Thyroid gland (tissue), 4 donors: ENCODE measurements around the gene TUBG1. TPM values are rescaled to one million over a fixed set of nuclear protein-coding genes. Genes with fewer than 3 reads are reported as not detected.

Experiments
- DNase-seq, 2 donors: peaks; one replicate each; pipeline ENCODE4 v3.0.0-alpha.2; 2019
- H3K27ac ChIP-seq, 3 donors: fragments of 200-600 bp; sonication (generic); 1 replicate in 2 of 3; 2 replicates in 1 of 3; pipeline ENCODE4 v1.5.1; 2016 to 2019; ENCODE audit warnings: mild to moderate bottlenecking in 1 of 3, moderate library complexity in 1 of 3
- H3K27me3 ChIP-seq: fragments of 200-600 bp; sonication (generic); one replicate; pipeline ENCODE4 v1.5.1; 2019
- H3K36me3 ChIP-seq, 2 donors: fragments of 200-600 bp; sonication (generic); one replicate each; pipeline ENCODE4 v1.5.1; 2016 to 2019
- H3K4me1 ChIP-seq, 2 donors: fragments of 200-600 bp; sonication (generic); one replicate each; pipeline ENCODE4 v1.5.1; 2017 to 2019
- H3K4me3 ChIP-seq, 3 donors: fragments of 200-600 bp; sonication (generic); replicated peaks in 1 of 3; 1 replicate in 2 of 3; 2 replicates in 1 of 3; pipeline ENCODE4 v1.5.1; 2016; ENCODE audit warnings: mild to moderate bottlenecking in 1 of 3
- H3K9me3 ChIP-seq: fragments of 200-600 bp; sonication (generic); one replicate; pipeline ENCODE4 v1.5.1; 2017
- POLR2A ChIP-seq, 2 donors: fragments of 450-650 bp; IDR thresholded peaks; one replicate each; pipeline ENCODE4 v1.6.1; 2017; ENCODE audit warnings: antibody characterized with exemption in 2 of 2, mild to moderate bottlenecking in 2 of 2, moderate library complexity in 1 of 2
- WGBS, 2 donors: methylation state at CpG; one replicate each; pipeline ENCODE4 v1.1.5; 2017; 5-methylcytosine and 5-hydroxymethylcytosine counted together
- intact Hi-C: fragments of 100-400 bp; cut with DNase I; formaldehyde crosslinking; loops from one replicate; pipeline ENCODE4 v1.15.1; 2023
- total RNA-seq, 4 donors: library from RNA; depleted of rRNA; stranded (reverse); fragments of >200 nt; gene quantifications; one replicate each; pipeline ENCODE4 v1.2.3, GENCODE V29; 2016
- TF ChIP-seq, protein P1 (sequence below), 6 experiments: fragments of 200-600 bp in 3 of 6; fragments of 450-650 bp in 3 of 6; sonication (generic) in 3 of 6; IDR thresholded peaks; one replicate each; pipeline ENCODE4 v1.5.1; 2016 to 2019; ENCODE audit warnings: antibody characterized with exemption in 6 of 6, mild to moderate bottlenecking in 2 of 6, inconsistent platforms in 1 of 6, moderate library complexity in 1 of 6

The TUBG1 gene
- total RNA-seq, 4 donors from 2014 or later = 17.1 to 45.6 (median 31.7) TPM

DNA sequence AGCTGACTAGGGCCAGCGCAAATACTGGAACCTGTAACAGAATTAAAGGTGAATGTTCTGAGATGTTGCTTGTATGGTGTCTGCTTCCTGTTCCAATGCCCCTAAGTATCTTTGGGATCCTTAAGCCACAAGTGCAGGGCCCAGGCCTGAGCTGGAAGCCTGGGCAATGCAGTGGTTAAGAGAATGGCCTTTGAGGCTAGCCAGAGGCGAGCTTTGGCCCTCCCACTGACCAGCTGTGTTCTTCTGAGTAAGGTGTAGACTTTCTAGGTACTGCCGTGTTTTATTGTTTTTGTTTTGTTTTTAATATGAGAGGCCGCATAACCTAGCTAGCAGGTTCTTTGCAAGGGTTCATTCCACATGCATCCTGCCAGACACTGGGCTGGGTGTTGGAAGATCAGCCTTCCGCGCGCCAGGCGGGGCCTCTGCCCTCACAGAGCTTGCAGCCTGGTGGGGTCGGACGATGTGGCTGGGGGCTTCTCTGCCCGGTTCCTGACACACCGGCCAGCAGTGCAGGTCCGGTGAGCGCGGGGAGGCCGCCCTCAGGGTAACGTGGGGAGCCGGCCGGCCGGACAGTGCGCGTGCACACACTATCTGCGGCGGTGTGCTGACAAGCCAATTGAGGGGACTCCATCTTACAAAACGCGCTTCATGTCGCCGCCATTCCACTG lies 43.1 kb upstream of the TUBG1 start:
- TF ChIP-seq, protein P1, sequence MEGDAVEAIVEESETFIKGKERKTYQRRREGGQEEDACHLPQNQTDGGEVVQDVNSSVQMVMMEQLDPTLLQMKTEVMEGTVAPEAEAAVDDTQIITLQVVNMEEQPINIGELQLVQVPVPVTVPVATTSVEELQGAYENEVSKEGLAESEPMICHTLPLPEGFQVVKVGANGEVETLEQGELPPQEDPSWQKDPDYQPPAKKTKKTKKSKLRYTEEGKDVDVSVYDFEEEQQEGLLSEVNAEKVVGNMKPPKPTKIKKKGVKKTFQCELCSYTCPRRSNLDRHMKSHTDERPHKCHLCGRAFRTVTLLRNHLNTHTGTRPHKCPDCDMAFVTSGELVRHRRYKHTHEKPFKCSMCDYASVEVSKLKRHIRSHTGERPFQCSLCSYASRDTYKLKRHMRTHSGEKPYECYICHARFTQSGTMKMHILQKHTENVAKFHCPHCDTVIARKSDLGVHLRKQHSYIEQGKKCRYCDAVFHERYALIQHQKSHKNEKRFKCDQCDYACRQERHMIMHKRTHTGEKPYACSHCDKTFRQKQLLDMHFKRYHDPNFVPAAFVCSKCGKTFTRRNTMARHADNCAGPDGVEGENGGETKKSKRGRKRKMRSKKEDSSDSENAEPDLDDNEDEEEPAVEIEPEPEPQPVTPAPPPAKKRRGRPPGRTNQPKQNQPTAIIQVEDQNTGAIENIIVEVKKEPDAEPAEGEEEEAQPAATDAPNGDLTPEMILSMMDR (IDR thresholded peaks at IDR 0.05) = peak in 1 of 6 experiments; percentile 4
- TF ChIP-seq POLR2A (IDR thresholded peaks at IDR 0.05) = no peak
- peaks cover 47 to 57% of the 10 kb centered on the region in 2 donors for H3K4me1 ChIP-seq
- no peaks in the 10 kb centered on the region for H3K27me3 ChIP-seq
- peaks cover 42 to 43% of the 10 kb centered on the region in 2 donors for H3K36me3 ChIP-seq
- no peaks in the 10 kb centered on the region for H3K9me3 ChIP-seq
- H3K27ac ChIP-seq = peak overlapping the region; percentile 82 to 97 (median 96)
- 36 to 73% methylated on average over 8 to 24 of the region's 28 CpGs for WGBS, 2 donors
- intact Hi-C loops = no loop called here
- H3K4me3 ChIP-seq = peak overlapping the region in 1 of 3 donors; percentile 76
- no peak for DNase-seq

DNA sequence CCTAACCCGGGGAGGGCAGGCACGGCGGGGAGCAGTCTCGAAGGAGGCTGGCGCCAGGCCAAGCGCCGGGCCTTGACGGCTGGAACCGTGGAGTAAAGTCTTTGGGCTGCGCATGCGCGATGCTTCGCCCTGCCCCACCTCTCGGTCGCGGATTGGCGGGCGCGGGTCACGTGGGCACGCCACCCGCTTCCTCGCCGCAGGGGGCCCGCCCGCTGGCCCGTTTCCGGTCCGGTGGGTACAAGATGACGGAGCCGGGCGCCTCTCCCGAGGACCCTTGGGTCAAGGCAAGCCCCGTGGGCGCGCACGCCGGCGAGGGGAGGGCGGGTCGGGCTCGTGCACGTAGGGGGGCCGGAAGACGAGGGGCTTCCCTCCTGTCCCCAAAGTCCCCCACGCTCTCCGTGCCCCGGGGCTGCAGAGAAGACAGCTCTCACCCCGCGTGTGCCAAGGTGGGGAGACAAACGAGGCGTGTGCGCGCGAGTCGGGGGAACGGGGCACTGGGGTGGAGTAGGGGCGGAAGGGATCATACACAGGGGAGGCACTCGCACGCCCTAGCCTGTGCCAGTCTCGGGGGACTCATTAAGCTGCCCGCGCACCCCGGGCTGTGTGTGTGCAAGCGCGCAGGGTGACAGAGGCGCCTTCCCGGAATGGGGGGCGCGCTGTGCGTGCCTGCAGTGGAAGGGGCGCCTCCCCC lies 42.5 kb upstream of the TUBG1 start, which contains the start of gene MLX:
Gene MLX (plus strand): TSS at position 218 of the 691 bp plus-strand sequence. CDS start 25 bp downstream, at position 243.
- H3K9me3 ChIP-seq = no peaks in the 10 kb centered on the region
- intact Hi-C loops = no loop called here
- peak within 1 kb of the TSS; percentile 82 to 97 (median 96) for H3K27ac ChIP-seq
- peaks cover 48 to 60% of the 10 kb centered on the region in 2 donors for H3K4me1 ChIP-seq
- H3K4me3 ChIP-seq = peak within 1 kb of the TSS; percentile 73 to 78 (median 76)
- peak in 1 of 2 donors; percentile 76 for TF ChIP-seq POLR2A (IDR thresholded peaks at IDR 0.05)
- TF ChIP-seq, protein P1 (IDR thresholded peaks at IDR 0.05) = no peak
- peaks cover 47 to 50% of the 10 kb centered on the region in 2 donors for H3K36me3 ChIP-seq
- no peaks in the 10 kb centered on the region for H3K27me3 ChIP-seq
- peak; percentile 96 to 97 for DNase-seq
- 0 to 1% methylated on average over 17 to 42 of the region's 72 CpGs for WGBS, 2 donors

DNA sequence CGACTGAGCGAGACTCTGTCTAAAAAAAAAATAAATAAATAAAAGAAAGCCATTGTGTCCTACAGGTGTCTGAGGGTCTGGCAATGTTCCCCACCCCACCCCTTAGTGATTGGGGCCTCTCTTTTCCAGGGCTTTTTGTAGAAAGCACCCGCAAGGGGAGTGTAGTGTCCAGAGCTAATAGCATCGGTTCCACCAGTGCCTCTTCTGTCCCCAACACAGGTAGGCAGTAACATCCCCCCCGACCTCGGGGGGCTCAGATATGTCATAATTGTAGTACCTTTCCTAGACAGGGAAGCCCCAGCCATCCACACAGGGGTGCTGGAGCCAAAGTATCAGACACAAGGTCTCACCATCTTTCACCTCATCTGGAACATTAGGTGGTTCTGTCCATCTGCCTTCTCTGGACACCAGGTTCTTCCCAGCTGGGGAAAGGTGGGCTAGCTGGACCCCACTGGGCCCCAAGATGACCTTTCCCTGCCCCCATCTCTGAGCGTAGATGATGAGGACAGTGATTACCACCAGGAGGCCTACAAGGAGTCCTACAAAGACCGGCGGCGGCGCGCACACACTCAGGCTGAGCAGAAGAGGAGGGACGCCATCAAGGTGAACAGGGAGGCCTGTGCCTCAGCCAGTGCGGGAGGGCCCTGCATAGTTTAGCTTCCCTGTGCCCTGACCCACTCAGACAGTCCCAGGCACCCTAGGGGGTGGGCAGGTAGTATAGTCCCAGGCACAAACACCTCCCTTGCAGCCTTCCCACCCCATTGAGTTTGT lies 41.0 kb upstream of the TUBG1 start:
- H3K4me1 ChIP-seq = peaks cover 40 to 52% of the 10 kb centered on the region in 2 donors
- H3K9me3 ChIP-seq = no peaks in the 10 kb centered on the region
- peaks cover 62 to 65% of the 10 kb centered on the region in 2 donors for H3K36me3 ChIP-seq
- intact Hi-C loops = no loop called here
- 85 to 88% methylated on average over 14 of the region's 14 CpGs for WGBS, 2 donors
- TF ChIP-seq, protein P1 (IDR thresholded peaks at IDR 0.05) = no peak
- TF ChIP-seq POLR2A (IDR thresholded peaks at IDR 0.05) = no peak
- no peak overlapping the region for H3K4me3 ChIP-seq
- peak overlapping the region; percentile 82 to 97 (median 96) for H3K27ac ChIP-seq
- no peak for DNase-seq
- no peaks in the 10 kb centered on the region for H3K27me3 ChIP-seq

DNA sequence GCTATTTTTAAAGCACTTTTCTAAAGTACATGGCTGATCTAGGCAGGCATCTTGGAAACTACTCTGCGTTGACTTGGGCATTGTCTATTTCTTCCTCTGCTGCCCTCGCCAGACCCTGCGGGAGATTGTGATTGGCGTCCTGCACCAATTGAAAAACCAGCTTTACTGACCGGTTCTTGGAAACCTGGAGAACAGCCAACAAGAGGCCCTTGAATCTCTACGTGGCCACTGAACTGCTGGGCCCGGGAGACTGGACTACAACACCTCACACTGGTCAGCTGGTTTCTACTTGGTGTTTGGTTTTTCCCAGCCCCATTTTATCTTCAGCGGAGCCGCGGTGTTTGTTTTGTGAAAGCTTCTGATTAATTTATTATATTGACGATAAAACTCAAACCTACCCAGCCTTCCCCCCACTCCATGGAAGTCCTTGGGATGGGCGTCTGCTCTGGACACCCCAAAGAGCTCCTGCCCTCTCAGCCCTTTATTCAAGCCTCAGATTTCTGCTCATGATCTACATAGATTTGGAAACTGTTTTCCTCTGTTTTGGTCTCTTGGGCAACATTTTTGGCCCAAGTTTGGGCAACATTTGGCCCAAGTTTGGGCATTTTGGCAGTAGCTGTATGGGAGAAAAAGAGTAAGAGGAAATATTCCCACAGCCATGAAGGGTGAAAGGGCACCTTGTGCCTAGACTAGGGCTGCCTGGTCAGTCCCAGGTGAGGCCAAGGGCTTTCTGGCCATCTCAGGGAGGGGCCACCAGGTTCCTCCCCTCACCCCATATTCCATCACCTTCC lies 37.9 kb upstream of the TUBG1 start:
- no peaks in the 10 kb centered on the region for H3K27me3 ChIP-seq
- DNase-seq = peak; percentile 94
- no peaks in the 10 kb centered on the region for H3K9me3 ChIP-seq
- peaks cover 25 to 35% of the 10 kb centered on the region in 2 donors for H3K4me1 ChIP-seq
- TF ChIP-seq, protein P1 (IDR thresholded peaks at IDR 0.05) = peak in 1 of 6 experiments; percentile 15
- TF ChIP-seq POLR2A (IDR thresholded peaks at IDR 0.05) = no peak
- intact Hi-C loops = loop anchor here (10.0 kb wide), 1 partner anchor 193 kb away; the partner anchor contains the start of gene RAMP2
- peaks cover 54 to 57% of the 10 kb centered on the region in 2 donors for H3K36me3 ChIP-seq
- peak overlapping the region; percentile 68 to 85 (median 83) for H3K27ac ChIP-seq
- no peak overlapping the region for H3K4me3 ChIP-seq
- WGBS, 2 donors = 34 to 36% methylated on average over 11 to 12 of the region's 12 CpGs
